Erythroblast (primary cell): ENCODE data around the gene MRM1.
A peak's percentile ranks its signal among the peaks of the same experiment; 100 is the strongest.

Experiments
- DNase-seq, 2 experiments: peaks; one replicate each; lab custom pipeline; 2025; lab: John Stamatoyannopoulos, UW
- GATA1 ChIP-seq: IDR thresholded peaks from 2 replicates; pipeline ENCODE4 v1.6.1; 2011; ENCODE audit warnings: low read depth, mild to moderate bottlenecking, control low read depth, low read length, moderate library complexity
- POLR2A ChIP-seq: IDR thresholded peaks from 2 replicates; pipeline ENCODE4 v1.6.1; 2011; ENCODE audit warnings: mild to moderate bottlenecking, low read length

Gene MRM1

GRCh38 chr17:36653374-36653773 lies 52.0 kb downstream of the MRM1 start:
- no peak for TF ChIP-seq POLR2A
- no peak for TF ChIP-seq GATA1
- DNase-seq, result no peak

GRCh38 chr17:36653856-36654255 lies 52.5 kb downstream of the MRM1 start:
- no peak for DNase-seq
- no peak for TF ChIP-seq POLR2A
- no peak for TF ChIP-seq GATA1

- no peak for DNase-seq
- TF ChIP-seq GATA1 (no peak), POLR2A (no peak)
These were observed 54.3 kb downstream of the MRM1 start for GRCh38 chr17:36655726-36656125.

- DNase-seq, result no peak
- no peak for TF ChIP-seq POLR2A
- no peak for TF ChIP-seq GATA1
These were observed 56.0 kb downstream of the MRM1 start for GRCh38 chr17:36657390-36657762.

GRCh38 chr17:36657763-36658490 lies 56.5 kb downstream of the MRM1 start:
- TF ChIP-seq POLR2A (no peak), GATA1 (no peak)
- DNase-seq, result peak; percentile 34 to 42
